Skin epidermis (tissue), 12 donors: ENCODE results near the gene RAX2.

Source experiments
- H3K27ac ChIP-seq, 21 experiments: fragments of 200-600 bp; sonication (generic) in 11 of 21; one replicate each; pipeline ENCODE4 v1.5.0; 2020; ENCODE audit warnings: mild to moderate bottlenecking in 3 of 21, inconsistent platforms in 2 of 21, moderate library complexity in 2 of 21
- H3K4me3 ChIP-seq, 7 experiments: fragments of 200-600 bp; sonication (generic) in 2 of 7; one replicate each; pipeline ENCODE4 v1.5.0; 2020; ENCODE audit warnings: inconsistent platforms in 2 of 7, mild to moderate bottlenecking in 2 of 7, moderate library complexity in 1 of 7

The RAX2 gene

DNA sequence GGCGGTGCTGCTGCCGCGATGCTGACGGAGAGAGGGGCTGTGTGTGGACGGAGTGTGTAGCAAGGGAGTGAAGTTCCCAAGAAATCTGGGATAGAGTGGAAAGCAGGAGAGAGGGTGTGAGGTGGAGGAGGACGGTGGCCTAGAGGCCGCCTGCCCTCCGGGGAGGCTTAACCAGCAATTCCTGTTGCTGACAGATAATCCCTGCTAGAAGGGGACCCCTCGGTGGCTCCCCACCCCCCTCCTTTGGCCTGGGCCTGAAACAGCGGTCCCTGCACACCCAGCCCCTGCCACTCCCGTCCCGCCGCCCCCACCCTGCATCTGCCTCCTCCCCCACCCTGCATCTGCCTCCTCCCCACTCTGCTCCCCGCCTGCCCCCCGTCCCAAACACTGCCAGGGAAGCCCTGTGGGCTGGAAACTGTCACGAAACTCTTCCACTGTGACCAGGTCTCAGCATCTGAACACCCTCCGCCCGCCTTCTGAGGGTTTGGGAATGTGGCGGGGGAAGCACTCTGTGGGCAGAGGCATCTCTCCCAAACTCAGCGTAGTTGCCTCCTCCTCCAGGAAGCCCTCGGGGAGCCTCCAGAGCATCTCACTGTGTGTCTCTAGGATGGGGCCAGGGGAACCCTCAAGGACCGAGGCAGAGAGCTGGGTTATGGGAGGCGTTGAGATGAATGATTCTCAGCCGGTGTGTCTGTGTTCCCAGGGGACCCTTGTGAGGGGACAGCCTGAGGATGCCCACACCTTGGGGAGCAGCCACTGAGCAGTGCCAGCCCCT is 31.3 kb upstream of the RAX2 start:
- no peak overlapping the region for H3K27ac ChIP-seq
- H3K4me3 ChIP-seq, result no peak overlapping the region

DNA sequence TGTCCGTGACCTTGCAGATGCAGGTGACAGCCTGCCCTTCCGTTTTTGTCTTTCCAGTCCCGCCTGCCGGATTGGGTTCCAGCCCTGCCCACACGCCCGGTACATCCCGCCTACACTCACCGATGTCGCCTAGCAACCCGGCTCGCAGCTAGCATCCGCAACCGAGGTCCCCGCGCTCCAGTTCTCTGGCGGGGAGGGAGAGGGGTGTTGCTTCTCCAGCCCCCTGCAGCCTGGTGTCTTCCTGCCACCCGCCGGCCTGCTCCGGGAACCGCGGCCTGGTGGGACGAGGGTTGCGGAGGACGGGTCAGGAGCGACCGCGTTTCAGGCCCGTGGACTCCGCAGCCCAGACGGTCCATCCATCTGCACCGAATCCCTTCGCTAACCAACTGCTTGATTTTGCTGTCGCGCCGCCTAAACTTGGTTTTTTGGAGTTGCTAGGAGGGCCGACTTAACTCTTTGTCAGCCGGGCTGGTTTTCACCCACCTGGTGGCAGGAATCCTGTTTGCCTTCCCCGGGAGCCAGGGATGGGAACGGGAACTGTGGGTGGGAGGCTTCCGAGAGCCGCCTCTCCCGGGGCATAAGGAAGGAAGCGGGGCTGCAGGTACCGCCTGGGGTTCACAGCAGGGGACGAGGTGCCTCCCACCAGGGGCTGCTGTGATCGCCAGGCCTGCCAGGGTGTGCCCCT is 29.5 kb upstream of the RAX2 start:
- Histone ChIP-seq H3K4me3 (peak overlapping the region in 5 of 7 experiments; percentile 2 to 27 (median 16)), H3K27ac (peak overlapping the region in 3 of 21 experiments; percentile 16 to 38 (median 19))

DNA sequence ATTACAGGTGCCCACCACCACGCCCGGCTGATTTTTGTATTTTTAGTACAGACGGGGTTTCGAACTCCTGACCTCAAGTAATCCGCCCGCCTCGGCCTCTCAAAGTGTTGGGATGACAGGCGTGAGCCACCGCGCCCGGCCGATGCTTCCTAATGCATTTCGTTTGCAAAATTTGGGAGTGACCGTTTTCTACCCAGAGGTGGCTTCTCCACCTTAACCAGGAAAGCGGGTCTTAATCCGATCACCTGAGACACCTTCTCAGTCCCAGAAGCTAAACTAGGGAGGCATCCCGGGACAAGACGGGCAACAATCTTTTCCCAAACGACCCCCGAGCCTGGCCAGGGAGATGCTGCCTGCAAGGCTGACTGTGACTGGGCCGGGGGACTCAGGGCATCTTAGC is 29.0 kb upstream of the RAX2 start:
- H3K4me3 ChIP-seq, result peak overlapping the region in 4 of 7 experiments; percentile 12 to 27 (median 18)
- H3K27ac ChIP-seq, result peak overlapping the region in 1 of 21 experiments; percentile 19

DNA sequence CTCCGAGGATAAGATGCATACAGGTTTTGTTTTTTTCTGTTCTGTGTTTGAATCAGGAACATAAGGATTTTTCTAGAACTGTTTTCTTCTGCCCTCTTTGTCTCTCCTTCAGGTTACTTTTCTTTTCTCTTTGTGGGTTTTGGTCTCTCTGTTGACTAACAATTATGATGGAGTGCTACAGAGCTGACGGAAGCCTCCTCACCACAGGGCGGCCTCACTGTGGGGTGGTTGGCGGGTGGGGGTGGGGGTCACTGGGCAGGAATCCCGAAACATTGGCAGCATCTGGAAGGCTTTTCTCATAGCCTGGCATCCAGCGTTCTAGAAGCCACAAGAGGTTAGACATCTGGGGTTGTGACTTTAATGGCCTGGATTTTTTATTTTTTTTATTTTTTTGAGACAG is 26.1 kb upstream of the RAX2 start:
- peak overlapping the region in 4 of 21 experiments; percentile 14 to 69 (median 22) for H3K27ac ChIP-seq
- H3K4me3 ChIP-seq, result no peak overlapping the region

DNA sequence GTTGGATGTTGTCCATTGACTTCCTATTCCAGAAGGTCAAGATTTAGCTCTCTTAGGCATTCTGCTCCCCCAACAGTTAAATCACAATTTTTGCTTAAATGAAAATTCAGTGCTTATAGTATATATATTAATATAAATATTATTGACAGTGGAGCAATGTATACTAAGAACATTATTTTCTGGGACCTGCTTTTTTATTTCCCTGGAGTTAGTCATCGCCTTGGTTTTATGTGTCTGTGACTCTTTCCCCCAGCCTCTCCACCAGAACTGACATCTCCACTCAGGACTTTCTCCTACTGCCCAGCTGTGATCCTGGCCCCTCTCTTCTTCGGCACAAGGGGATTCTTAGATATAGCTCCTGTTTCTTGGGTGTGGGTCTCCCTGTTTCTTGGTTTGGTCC is 24.3 kb upstream of the RAX2 start:
- Histone ChIP-seq H3K4me3 (no peak overlapping the region), H3K27ac (no peak overlapping the region)

DNA sequence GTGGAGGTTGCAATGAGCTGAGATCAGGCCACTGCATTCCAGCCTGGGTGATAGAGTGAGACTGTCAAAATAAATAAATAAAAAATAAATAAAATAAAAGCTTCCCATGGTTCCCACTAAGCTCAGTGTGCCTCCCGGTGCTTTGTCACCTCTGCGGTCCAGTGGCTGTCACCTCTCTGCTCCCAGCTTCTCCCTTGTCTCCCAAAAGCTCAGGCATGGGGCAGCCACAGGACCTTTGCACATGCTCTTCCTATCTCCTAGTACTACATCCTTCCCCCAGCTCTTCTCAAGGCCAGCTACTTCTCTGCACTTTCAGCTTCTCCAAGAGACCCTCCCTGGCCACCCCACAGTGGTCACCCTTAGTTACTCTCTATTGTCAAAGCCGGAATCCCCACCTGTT is 21.8 kb upstream of the RAX2 start:
- no peak overlapping the region for H3K27ac ChIP-seq
- no peak overlapping the region for H3K4me3 ChIP-seq

DNA sequence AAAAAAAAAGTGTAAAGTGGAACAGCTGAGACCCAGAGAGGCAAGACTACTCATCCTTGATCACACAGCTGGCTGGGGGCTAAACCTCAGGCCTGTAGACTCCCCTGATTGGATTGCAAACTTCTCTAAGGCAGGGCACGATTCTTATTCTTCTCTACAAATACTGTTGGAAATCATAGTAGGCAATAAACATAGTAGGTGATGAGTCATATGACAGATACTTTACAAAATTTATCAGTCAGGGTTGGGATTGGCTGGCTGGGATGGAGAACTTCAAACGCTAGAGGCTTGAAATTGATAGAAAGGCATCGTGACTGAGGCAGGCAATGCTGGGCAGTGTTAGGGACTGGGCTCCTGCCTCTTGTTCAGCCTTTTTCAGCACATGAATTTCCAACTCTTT is 20.1 kb upstream of the RAX2 start:
- no peak overlapping the region for H3K27ac ChIP-seq
- H3K4me3 ChIP-seq, result no peak overlapping the region

DNA sequence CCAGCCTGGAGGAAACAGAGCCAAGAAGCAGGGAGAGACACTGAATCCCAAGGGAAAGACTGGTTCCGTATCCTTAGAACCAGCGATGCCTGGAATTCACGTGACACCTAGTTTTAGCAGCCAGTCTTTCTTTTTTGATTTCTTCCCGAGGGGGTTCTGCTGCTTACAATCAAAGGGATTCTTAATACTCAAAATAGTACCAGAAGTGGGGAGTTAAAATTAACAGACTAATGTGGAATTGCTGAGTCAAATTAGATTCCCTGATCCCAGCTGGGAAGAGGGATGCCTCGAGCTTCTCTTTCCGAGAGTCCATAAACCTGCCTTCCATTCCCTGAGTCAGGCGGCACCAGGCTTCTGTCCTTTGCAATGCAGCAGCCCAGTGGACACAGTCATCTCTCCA is 18.9 kb upstream of the RAX2 start:
- Histone ChIP-seq H3K4me3 (no peak overlapping the region), H3K27ac (no peak overlapping the region)

DNA sequence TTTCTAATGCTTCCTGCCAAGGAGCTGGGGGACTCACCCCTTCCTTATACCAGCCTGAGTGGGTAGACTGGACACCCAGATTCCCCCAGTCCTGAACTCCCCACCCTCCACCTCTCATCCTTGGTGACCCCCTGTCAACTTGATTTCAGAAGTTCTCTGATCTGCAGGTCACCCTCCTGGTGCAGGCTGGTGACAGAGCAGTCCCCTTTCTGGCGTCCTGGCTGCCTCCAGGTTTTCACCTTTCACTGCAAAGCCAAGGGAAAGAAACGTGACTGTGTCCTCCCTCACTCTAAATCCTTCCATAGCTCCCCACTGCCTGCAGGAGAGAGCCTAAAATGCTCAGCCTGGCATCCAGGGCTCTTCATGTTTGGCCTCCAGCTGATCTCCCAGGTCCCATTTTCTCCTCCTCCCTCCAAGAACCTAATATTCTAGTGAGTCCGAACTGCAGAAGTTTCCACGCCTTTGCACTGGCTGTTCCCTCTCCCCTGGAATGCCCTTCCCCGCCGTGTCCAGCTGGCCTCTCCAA is 18.2 kb upstream of the RAX2 start:
- H3K4me3 ChIP-seq, result no peak overlapping the region

DNA sequence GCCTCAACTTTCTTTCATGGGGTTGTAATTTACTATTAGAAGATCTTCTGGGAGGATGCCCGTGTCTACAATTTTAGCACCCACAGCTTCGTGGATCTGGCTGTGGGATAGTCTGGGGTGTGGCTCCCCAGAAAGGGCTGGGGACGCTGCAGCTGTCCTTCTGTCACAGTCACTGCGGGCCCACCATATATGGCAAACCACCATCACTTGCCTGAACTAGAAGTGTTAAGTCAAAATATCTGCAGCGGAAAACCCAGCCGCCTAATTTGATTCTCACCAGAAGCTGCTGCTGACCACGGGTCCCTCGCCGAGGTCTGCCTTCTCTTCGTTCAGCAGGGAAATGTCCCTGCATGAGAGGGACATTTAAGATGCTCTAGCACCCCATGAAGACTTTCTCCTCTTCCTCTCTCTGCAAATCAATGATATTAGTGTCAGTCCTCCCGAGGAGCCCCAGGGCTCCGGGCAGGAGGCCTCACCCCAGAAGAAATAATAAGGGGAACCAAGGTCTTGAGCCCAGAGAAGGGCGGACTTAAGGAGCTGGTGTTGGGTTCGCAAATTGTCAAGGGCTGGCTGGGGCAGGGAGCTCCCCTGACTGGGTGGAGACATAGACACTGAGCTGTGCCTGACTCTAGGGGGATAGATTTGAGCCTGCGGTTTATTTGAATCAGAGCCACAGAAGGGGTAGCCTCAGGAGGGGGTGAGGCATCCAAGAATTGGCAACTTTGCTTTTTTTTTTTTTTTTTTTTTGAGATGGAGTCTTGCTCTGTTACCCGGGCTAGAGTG is 17.2 kb upstream of the RAX2 start:
- peak overlapping the region in 1 of 21 experiments; percentile 14 for H3K27ac ChIP-seq

More for the DNA sequence above, 18.2 kb upstream of the RAX2 start:
- no peak overlapping the region for H3K27ac ChIP-seq

DNA sequence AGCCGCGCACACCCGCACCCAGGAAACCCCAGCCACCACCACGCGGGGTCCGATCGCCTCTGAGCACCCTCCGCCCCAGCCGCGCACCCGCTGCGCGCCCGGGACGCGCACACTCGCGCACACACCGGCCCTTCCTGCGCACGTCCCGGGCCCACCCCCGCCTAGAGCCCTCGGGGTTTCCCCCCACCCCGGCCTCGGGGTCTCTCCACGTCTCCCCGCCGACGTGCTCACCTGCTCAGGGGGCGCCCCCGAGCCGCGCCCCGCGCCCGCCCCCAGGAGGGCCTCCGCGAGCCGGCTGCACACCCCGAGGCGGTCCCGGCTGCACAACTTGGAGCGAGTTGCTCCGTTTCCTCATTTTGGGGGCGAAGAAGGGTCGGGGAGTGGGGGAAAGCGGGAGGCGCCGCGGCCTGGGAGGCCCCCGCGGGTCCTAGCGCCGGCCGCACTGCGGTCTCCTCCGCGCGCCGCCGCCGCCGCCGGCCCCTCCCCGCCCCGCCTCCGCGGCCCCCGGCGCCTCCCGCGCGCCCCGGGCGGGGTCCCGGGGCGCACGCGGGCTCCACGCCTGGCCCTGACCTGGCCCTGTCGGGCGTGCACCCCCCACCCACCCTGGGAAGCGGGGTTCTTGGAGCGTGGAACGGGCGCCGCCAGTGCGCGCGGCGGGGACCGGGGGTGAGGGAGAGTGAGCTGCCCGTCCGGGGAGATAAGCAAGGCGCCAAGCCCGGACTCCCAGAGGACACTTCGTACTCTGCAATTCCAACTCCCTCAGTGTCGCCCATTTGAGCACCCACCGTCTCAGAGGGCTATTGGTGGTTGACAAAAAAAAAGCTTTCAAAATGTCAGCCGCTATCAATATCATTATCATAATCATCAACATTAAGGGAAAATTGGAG is 14.2 kb upstream of the RAX2 start, which contains the start of gene MATK:
TSS of gene MATK (minus strand) at position 444 of the 887 bp plus-strand sequence. CDS start 1,246 bp downstream, outside the sequence.
- Histone ChIP-seq H3K27ac (peak within 1 kb of the TSS in 10 of 21 experiments; percentile 12 to 82 (median 62)), H3K4me3 (peak within 1 kb of the TSS; percentile 20 to 47 (median 36))

More for the DNA sequence above, 17.2 kb upstream of the RAX2 start:
- H3K4me3 ChIP-seq, result no peak overlapping the region

DNA sequence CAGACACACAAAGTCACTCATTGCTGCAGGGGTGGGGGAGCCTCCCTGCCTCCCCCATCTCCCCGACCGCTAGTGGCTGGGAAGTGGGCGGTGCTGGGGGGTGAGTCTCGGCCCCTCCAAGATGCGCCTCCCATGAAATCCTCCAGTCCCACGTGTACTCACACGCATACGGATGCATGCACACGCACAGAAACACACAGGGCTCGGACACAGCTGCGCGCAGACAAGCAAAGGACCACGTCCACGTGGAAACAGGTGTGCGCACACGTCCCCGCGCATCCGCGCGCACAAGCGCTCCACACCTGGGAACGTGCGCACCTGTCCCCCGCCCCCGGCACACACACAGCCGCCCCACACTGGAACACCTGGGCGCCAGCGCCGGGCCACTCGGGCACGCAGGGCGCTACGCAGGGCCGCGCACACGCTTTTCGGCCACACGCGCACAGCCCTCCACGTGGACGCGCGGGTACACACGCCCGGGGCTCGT is 13.5 kb upstream of the RAX2 start:
- Histone ChIP-seq H3K4me3 (peak overlapping the region; percentile 20 to 47 (median 36)), H3K27ac (peak overlapping the region in 10 of 21 experiments; percentile 12 to 82 (median 62))

DNA sequence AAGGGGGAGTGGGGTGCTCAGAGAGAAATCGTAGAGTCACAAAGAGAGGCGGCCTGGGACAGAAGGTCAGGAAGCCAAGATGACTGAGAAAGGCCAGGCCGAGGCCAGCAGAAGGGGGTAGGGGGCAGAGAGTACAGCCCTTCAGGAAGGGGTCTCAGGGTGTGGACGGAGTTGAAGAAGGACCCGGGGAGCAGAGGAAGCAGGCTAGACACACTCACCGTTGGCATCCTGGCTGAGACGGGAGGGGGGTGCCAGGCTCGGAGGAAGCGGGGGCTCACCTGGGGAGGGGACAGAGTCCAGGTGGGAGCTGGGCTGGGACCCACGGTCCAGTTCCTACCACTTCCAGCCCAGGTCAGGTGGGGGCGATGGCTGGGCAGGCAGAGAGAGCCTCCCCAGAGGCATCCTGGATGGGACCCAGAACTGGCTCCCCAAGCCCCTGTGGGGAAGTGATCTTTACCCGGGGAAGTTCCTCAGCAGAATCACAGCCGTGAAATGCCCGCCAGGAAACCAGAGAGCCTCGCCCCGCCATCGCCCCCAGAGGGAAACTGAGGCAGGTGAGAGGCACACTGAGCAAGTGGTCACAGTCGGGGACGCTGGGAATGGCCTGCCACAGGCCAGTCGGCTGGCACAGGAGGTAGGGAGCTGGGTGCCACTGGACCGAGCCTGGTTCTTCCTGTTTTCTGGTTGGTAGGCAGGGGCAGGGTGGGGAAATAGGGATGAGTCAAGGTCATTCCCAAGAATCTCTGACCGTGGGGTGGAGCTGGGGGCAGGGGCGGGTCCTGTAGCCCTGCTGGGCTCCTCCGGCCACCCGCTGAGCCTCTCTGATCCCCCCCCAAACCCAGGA is 12.8 kb upstream of the RAX2 start:
- H3K4me3 ChIP-seq, result peak overlapping the region; percentile 20 to 47 (median 36)
- peak overlapping the region in 3 of 21 experiments; percentile 38 to 82 (median 77) for H3K27ac ChIP-seq

DNA sequence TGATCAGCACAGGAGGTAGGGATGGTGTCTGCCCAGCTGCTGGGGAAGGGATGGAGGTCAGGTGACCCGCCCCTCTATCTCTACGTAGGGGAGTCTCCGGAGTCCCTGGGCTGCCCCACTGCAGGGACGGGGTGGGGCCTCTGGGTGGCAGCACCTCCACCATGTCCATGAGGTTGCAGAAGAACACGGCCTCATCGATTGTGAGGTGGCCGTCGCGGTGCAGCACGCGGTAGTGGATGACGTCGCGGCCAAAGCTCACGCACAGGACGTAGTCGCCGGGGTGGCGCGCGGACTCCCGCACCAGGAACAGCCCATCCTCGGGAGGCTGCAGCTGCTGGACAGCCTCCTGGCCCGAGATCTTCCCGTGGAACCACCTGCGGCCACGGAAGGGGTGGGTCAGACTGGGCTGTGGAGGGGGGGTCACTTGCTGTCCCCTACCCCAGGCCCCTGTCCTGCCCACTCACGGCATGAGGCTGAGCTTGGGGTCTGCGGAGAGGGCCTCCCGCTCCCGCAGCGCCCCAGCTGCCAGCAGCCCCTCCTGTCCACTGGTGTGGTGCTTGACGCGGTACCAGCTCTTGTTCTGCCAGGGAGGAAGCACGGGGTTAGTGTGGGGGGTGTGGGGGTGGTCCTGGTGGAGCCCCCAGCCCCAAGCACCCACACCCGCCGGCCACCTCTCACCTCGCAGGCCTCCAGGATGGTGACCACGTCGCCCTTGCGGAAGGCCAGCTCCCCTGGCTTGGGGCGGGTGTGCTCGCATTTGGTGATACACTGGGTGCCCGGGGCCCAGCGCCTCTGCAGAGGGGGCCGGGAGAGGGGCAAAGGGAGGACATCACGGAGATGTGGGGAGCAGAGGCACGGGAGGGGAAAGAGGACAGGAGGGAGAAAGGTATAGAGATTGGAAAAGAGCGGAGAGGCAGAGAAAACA is 11.9 kb upstream of the RAX2 start:
- Histone ChIP-seq H3K4me3 (no peak overlapping the region), H3K27ac (no peak overlapping the region)

DNA sequence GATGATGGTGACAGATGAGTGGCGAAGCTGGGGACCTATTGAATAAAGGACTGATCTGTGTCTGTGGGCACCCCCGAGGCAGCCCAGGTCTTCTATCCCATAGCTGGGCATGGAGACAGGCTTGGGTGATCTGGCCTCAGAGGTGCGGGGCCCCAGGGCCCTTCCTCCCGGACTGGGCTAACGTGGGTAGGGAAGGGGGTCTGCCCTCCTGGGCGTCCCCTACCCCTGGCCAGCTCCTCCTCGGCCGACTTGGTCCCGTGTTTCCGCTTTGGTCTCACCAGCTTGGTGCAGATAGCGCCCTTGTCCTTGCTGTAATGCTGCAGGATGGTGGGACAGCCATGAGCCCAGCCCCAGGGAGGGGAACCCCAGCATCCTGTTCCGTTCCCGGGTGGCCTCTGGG is 10.9 kb upstream of the RAX2 start:
- Histone ChIP-seq H3K4me3 (no peak overlapping the region), H3K27ac (no peak overlapping the region)

DNA sequence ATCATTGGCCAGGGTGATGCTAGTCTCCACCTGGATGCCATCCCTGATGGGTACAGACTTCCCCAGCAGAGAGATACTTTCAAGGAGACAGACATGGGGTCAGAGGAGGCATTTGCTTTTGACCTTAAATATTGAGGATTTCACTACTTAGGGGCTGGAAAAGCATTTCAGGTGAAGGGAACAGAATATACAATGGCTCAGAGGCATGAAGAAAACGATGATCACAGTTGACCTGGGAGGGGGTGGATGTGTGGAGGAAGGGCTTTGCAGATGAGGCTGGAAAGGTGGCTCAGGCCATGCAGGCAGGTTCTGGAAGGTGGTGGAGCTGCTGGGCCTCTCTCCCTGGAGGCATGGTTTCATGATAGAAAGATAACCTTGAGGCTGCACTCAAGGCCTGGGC is 10.3 kb upstream of the RAX2 start:
- Histone ChIP-seq H3K27ac (no peak overlapping the region), H3K4me3 (no peak overlapping the region)

DNA sequence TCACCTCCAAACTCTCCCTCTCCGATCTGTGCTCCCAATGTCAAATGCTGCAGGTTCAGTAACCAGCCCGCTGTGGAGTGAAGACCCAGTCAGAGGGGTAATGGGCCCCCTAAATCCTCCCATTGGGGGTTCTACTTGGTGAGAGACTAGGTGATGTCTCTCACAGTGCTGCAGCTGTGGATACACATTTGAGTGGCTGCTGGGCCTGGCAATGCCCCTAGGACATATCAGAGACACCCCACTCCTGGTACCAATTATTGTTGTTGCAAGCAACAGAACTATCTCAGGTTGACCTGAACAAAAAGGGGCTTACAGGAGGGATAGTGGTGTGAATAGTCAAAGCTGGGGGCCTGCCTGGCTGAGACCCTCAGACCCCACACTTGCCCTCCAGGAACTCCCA is 9.6 kb upstream of the RAX2 start:
- H3K4me3 ChIP-seq, result no peak overlapping the region
- no peak overlapping the region for H3K27ac ChIP-seq
